GM18508 (cell line): ENCODE data around the gene MTHFR.

Experiments
- ATAC-seq: cut with Tn5 transposase; IDR thresholded peaks from one replicate; pipeline ENCODE4 v1.9.1; 2021; ENCODE audit warnings: moderate number of reproducible peaks; ENCODE audit not compliant: insufficient read depth, unreplicated experiment

Gene MTHFR

GRCh38 chr1:11799099-11799498 is 6.7 kb downstream of the MTHFR start:
- no peak for ATAC-seq

DNA sequence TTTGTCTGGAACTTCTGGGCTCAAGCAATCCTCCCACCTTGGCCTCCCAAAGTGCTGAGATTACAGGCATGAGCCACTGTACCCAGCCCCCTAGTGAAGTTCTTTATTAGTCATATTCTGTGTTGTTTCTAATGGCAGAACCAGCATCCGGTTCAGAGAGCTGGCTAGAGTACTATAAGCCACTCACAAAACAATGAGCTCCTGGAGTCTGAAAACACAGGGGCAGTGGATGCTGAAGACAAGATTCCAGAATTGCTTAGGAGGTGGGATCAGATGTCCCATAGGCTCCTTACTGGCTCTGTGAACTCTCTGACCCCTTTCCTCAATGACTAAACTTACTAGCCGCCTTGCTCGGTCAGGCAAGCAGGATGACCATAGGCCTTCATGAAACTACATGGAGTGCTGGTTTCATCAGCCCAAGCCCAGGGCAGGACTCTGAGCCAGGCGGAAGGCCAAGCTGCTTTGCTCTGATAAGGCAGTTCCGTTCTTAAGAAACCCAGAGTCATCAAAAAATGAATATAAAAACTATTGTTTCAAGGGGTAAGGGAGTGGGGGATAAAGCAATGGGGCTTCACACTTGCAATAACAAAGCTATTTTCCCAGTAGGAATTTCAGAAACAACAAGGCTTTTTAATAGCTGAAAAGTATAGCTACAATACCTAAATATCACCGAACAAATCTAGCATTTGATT is 8.1 kb downstream of the MTHFR start:
- ATAC-seq, result no peak

GRCh38 chr1:11796036-11796828 is 9.5 kb downstream of the MTHFR start:
- ATAC-seq, result no peak

DNA sequence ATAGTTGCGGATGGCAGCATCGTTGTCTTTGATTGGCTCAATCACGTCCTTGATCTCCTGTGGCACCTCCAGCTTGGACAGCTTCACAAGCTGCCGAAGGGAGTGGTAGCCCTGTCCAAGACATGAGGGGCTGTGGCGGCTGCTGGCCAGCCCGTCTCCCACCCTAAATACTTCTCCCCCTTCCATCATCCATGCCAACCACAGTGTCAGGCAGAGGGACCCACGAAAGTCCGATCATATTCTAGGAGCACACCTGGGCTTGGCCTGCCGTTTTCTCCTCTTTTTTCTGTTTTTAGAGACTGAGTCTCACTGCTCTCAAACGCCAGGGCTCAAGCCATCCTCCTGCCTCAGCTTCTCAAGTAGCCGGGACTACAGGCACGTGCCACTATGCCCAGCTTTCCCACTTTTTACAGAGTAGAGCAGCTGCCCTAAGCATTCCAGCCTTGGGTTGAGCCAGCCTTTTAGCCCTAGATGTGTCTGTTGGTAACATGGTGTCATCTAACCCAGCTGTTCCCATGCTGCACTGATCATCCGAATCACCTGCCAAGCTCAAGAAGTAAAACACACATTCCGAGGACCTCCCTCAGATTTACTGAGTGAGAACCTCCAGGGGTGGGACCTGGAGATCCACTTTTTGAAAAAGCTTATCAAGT is 10.4 kb downstream of the MTHFR start:
- ATAC-seq, result no peak

DNA sequence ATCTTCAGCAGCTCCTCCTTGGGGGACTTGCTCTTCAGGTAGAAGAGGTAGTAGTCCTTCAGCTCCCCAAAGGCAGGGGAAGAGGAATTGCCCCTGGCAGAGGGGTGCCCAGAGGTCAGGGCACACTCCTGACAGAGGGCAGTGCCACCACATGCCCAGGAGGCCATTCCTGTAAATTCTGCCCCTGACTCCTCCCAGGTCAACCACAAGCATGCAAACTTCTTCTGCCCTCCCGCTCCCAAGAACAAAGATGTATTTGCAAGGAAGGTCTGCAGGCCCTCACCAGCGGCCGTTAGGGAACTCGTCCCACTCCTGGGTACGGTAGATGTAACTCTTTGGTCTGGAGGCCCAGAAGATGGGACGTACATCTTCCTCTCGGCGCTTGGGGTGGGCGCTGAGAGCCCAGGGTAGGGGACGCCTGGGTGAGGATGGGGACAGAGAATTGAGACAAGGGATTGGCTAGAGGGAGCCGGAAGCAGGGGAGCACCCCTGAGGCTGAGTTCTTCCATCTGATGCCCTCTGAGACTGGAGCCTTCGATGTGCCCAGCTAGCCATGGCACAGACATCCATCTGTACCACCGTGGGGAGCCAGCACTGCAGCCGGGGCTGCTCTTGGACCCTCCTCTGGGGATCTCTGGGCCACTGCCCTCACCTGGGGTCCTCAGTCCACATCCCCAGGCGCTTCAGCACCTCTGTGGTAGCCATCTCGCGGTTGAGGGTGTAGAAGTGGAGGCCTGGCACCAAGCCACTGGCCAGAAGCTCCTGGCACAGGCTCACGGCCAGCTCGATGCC is 11.1 kb downstream of the MTHFR start:
- no peak for ATAC-seq

- no peak for ATAC-seq
These were observed 11.9 kb downstream of the MTHFR start for GRCh38 chr1:11793819-11794218.

DNA sequence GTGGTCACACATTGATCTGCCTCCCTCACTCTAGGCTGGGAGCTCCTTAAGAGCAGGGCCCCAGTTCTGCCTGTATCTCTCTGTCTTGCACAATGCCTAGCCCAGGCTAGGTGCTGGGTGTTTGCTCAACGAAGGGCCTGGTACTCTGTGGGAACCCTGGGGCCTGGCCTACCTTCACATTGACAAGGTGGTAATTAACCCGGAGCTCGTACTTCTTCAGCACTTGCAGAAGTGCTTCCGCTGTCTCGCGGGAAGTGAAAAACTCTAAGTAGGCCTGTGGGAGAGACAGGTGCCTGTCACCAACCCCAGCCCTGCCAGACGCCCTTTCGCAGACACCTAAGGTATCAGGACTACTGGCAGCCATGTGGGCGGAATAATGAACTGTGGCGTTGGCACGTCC is 13.7 kb downstream of the MTHFR start:
- no peak for ATAC-seq

- ATAC-seq, result no peak
These were observed 14.7 kb downstream of the MTHFR start for GRCh38 chr1:11790880-11791715.

DNA sequence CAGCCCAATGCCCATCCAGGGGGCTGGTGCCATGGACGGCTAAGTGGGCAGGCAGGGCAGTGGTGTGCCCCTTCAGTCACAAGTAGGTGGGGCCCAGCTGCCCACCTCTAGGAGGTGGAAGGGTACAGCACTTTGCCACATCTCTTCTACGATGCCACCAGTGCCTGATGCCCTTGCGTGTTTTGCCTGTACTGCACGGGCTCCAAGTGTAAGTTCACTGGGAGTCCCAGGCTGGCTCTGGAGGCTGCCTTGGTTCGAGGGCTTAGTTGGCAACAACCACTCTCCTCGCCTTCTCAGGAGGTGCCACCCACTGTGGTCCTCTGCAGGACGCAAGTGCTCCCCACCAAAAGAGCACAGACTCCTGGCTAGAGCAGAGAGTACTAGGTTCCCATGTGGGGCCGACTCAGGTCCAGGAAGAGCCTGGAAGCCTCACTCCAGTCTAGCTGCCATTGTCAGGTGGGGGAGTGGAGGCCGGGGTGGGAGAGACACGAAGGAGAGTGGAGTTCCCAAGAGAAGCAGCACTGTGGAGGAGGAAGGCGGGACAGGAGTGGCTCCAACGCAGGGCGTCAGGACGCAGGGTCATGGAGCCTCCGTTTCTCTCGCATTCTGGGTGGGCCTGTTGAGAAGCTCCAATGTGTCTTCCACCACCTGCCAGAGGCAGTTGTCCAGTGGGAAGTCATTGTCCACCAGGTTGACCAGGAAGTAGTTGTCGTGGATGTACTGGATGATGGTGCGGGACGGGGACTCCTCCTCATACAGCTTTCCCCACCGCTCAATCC is 15.5 kb downstream of the MTHFR start:
- no peak for ATAC-seq

GRCh38 chr1:11789126-11790067 is 16.4 kb downstream of the MTHFR start:
- no peak for ATAC-seq

DNA sequence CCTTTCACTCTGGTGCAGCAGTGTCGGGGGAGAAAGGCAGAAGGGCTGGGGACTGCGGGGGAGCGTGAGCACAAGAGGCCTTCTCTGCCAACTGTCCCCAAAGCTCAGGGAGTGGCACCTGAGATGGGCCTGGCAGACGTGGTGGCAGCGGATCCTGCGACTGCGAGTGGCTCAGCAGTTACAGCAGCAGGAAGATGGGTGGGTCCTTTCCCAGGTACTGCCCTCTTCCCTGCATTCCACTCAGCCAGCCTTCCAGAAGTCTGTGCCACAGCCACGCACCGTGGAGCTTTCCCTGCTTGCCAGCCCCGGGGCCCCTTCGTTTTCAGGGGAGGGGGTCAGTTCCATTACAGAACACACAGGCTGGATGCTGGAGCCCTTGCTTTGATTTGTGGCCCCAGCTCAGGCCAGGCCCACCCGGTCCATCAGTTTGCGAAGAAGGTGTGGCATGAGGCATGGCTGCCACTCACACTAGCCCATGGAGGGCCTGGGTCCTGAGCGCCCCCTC is 17.2 kb downstream of the MTHFR start:
- no peak for ATAC-seq

DNA sequence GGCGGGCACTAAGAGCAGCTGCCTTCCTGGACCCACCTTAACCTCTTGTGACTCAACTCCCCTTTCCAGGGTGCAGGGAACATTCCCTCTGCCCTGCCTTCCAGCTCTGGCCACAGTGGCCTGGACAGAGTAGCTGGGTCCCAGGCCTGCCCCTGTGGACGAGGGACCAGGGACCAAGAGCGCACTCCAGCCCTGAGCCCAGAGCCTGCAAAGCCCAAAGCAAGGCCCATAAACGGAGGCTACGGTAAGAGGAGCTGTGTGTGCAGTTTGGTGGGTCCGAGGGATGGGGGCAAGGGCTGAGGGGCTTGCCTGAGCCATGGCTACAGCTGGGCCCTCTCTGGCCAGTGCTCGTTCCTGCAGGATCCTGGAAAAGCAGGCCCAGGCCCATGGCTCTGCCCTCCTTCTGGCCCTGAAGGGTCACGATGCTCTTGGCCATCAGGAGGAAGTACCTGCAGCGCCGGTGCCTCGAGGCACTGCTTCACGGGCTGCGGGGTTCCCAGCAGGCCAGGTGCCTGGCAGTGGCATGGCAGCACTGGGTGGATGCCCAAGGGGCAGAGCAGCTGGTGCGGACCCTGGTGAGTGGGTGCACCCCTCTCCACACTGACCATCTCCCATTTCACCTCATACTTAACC is 17.8 kb downstream of the MTHFR start:
- ATAC-seq, result no peak

GRCh38 chr1:11787251-11787803 is 18.4 kb downstream of the MTHFR start:
- no peak for ATAC-seq

DNA sequence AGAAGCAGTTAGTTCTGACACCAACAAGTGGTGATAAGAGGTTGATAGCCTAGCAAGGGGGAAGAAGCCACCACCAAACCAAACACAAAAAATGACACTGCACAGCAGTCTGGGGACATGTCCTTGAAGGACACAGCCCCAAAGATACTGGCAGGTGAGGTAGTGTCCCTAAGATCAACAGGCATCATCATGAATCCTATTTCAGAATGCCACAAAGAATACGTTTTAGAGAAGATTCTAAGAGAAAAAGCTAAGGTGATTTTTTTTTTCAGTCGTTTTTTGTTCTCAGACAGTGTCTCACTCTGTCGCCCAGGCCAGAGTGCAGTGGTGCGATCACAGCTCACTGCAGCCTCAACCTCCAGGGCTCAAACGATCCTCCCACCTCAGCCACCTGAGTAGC is 19.6 kb downstream of the MTHFR start:
- no peak for ATAC-seq

DNA sequence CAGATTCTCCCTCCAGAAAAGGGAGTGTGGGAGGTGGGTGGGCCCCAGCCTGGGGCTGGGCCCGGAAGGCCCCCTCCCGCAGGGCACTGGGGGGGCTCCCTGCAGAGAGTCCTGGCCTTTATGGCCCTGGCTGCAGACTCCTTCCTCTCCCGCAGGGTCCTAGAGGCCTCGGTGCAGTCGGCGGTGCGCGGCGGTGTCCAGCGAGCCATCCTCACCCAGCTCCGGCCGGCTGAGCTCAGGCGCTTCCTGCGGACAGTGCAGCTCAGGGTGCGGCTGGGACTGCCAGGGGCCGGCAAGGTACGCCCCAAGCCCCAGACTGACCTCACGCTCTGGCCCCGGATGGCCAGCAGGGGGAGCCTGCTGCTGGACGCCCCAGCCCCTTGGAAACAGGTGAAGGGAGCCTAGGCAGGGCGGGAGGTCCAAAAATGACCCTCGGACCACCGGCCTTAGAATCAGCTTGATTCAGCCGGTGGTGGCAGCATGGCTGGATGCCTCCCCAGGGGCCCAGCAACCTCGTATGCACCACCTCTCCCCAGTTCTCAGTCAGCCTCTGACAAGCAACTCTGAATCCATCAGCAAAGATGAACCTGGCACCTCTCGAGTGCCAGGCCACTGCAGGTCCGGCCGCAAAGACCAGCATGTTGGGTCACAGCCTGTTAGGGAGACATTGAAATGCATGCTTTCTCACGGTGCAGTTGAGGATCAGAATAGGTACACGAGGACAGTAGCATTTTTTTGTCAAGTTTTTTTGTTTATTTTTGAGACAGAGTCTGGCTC is 20.6 kb downstream of the MTHFR start:
- ATAC-seq, result no peak

DNA sequence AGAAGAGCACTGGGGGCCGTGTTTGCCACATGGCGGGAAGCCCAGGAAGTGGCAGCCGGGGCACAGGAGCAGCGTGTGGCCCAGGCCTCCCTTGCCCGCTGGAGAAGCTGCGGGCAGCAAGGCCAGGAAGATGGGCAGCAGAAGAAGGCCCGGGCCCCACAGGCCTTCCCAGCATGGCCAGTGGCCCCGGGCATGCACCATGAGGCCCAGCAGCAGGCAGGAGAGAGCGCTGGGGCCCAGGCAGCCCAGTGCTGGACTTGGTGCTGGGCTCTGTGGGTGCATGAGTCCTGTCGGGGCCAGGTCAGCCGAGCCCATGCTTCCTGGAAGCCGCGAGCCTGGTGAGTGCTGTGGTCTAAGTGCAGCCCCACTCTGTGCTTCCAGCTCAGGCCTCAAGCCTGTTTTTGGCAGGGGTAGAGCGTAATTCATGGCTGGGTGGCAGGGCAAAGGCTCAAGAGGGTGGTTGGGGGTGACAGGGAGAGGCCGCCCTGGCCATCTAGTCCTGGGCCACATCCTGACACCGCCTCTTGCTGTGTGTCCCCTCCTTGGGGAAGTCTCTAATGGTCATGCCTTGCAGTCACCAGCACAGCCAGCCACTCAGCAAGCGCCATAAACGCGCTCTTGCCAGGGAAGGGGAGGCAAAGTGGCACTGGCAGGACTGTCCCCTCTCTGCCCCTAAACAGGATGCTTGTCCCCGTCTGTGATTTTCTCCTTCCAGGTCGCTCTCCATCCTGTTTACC is 21.3 kb downstream of the MTHFR start:
- no peak for ATAC-seq
